DOHH2 (cell line): Measurements from ENCODE around the gene LGI2.

ENCODE experiments used
- H3F3A ChIP-seq: fragments of 200-600 bp; sonication (generic), shearing (Covaris generic); 2 replicates; pipeline ENCODE4 v1.6.0; 2016; ENCODE audit warnings: antibody characterized with exemption, mild to moderate bottlenecking; ENCODE audit not compliant: control insufficient read depth, insufficient read depth
- H3K27ac ChIP-seq: fragments of 200-600 bp; sonication (generic); 2 replicates; pipeline ENCODE4 v1.5.1; 2014; ENCODE audit warnings: low read depth, mild to moderate bottlenecking, low read length, moderate library complexity
- H3K27me3 ChIP-seq: fragments of 200-600 bp; sonication (generic); 2 replicates; pipeline ENCODE4 v1.6.1; 2014; ENCODE audit warnings: mild to moderate bottlenecking, low read length, mixed read lengths; ENCODE audit not compliant: control insufficient read depth
- H3K36me3 ChIP-seq: fragments of 200-600 bp; sonication (generic); 2 replicates; pipeline ENCODE4 v1.6.1; 2014; ENCODE audit warnings: mild to moderate bottlenecking, low read length, moderate library complexity, mixed read lengths; ENCODE audit not compliant: control insufficient read depth
- H3K4me1 ChIP-seq: fragments of 200-600 bp; sonication (generic); 2 replicates; pipeline ENCODE4 v1.6.1; 2014; ENCODE audit warnings: mild to moderate bottlenecking, low read length, mixed read lengths; ENCODE audit not compliant: control insufficient read depth
- H3K4me2 ChIP-seq: fragments of 200-600 bp; sonication (generic); 2 replicates; pipeline ENCODE4 v1.6.0; 2014; ENCODE audit warnings: mild to moderate bottlenecking, low read length, moderate library complexity
- H3K4me3 ChIP-seq: fragments of 200-600 bp; sonication (generic); 2 replicates; pipeline ENCODE4 v1.5.1; 2014; ENCODE audit warnings: mild to moderate bottlenecking, low read length, mixed read lengths
- H3K79me2 ChIP-seq: fragments of 200-600 bp; sonication (generic); 2 replicates; pipeline ENCODE4 v1.6.1; 2014; ENCODE audit warnings: mild to moderate bottlenecking, low read length, mixed read lengths; ENCODE audit not compliant: control insufficient read depth
- H3K9me2 ChIP-seq: fragments of 200-600 bp; sonication (generic); replicated peaks from 2 replicates; pipeline ENCODE4 v1.6.1; 2014; ENCODE audit warnings: mild to moderate bottlenecking, low read length, mixed read lengths; ENCODE audit not compliant: control insufficient read depth
- H3K9me3 ChIP-seq: fragments of 200-600 bp; sonication (generic); 2 replicates; pipeline ENCODE4 v1.6.1; 2014; ENCODE audit warnings: antibody characterized with exemption, low read length, mixed read lengths; ENCODE audit not compliant: control insufficient read depth, insufficient read depth
- H4K20me1 ChIP-seq: fragments of 200-600 bp; sonication (generic); 2 replicates; pipeline ENCODE4 v1.6.0; 2014; ENCODE audit warnings: low read depth, mild to moderate bottlenecking, antibody characterized with exemption, low read length, moderate library complexity; ENCODE audit not compliant: control insufficient read depth, insufficient read depth
- EZH2phosphoT487 ChIP-seq: fragments of 200-600 bp; sonication (generic); IDR thresholded peaks from 2 replicates; pipeline ENCODE4 v1.6.1; 2017; ENCODE audit warnings: borderline replicate concordance, mild to moderate bottlenecking, antibody characterized with exemption, low read length, moderate library complexity, mixed read lengths
- TF ChIP-seq, protein P1 (sequence below): fragments of 200-600 bp; sonication (generic); IDR thresholded peaks from one replicate; pipeline ENCODE4 v1.5.1; 2014; ENCODE audit warnings: antibody characterized with exemption, mild to moderate bottlenecking, low read depth, low read length; ENCODE audit not compliant: poor library complexity, severe bottlenecking

The LGI2 gene

GRCh38 chr4:24973747-24974601 is 56.8 kb downstream of the LGI2 start:
- TF ChIP-seq EZH2phosphoT487, result no peak
- TF ChIP-seq, protein P1, sequence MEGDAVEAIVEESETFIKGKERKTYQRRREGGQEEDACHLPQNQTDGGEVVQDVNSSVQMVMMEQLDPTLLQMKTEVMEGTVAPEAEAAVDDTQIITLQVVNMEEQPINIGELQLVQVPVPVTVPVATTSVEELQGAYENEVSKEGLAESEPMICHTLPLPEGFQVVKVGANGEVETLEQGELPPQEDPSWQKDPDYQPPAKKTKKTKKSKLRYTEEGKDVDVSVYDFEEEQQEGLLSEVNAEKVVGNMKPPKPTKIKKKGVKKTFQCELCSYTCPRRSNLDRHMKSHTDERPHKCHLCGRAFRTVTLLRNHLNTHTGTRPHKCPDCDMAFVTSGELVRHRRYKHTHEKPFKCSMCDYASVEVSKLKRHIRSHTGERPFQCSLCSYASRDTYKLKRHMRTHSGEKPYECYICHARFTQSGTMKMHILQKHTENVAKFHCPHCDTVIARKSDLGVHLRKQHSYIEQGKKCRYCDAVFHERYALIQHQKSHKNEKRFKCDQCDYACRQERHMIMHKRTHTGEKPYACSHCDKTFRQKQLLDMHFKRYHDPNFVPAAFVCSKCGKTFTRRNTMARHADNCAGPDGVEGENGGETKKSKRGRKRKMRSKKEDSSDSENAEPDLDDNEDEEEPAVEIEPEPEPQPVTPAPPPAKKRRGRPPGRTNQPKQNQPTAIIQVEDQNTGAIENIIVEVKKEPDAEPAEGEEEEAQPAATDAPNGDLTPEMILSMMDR, result no peak
- H3K4me2 ChIP-seq, result no peak overlapping the region
- H3K4me1 ChIP-seq, result no peaks in the 10 kb centered on the region
- no peaks in the 10 kb centered on the region for H4K20me1 ChIP-seq
- no peaks in the 10 kb centered on the region; the same call in 1 of the 2 replicates for H3K27me3 ChIP-seq
- no peaks in the 10 kb centered on the region for H3K9me2 ChIP-seq
- H3K79me2 ChIP-seq, result no peaks in the 10 kb centered on the region
- H3K36me3 ChIP-seq, result no peaks in the 10 kb centered on the region
- H3K4me3 ChIP-seq, result no peak overlapping the region
- no peaks in the 10 kb centered on the region for H3F3A ChIP-seq
- H3K9me3 ChIP-seq, result no peaks in the 10 kb centered on the region
- H3K27ac ChIP-seq, result no peak overlapping the region

GRCh38 chr4:24973404-24973746 is 57.4 kb downstream of the LGI2 start:
- Histone ChIP-seq H3K4me1 (no peaks in the 10 kb centered on the region), H3K27me3 (no peaks in the 10 kb centered on the region; the same call in 1 of the 2 replicates), H3K4me2 (no peak overlapping the region), H3F3A (no peaks in the 10 kb centered on the region), H3K4me3 (no peak overlapping the region), H3K36me3 (no peaks in the 10 kb centered on the region), H4K20me1 (no peaks in the 10 kb centered on the region), H3K9me3 (no peaks in the 10 kb centered on the region), H3K79me2 (no peaks in the 10 kb centered on the region), H3K9me2 (no peaks in the 10 kb centered on the region), H3K27ac (no peak overlapping the region)
- TF ChIP-seq, protein P1, result no peak
- no peak for TF ChIP-seq EZH2phosphoT487

GRCh38 chr4:24971192-24971591 is 59.6 kb downstream of the LGI2 start:
- no peak overlapping the region for H3K4me2 ChIP-seq
- no peaks in the 10 kb centered on the region for H3K79me2 ChIP-seq
- H3K4me3 ChIP-seq, result no peak overlapping the region
- no peaks in the 10 kb centered on the region for H3K4me1 ChIP-seq
- H3K9me2 ChIP-seq, result no peaks in the 10 kb centered on the region
- H3K9me3 ChIP-seq, result peaks cover 8% of the 10 kb centered on the region; the same call in 1 of the 2 replicates
- no peaks in the 10 kb centered on the region for H4K20me1 ChIP-seq
- H3K27me3 ChIP-seq, result no peaks in the 10 kb centered on the region; the same call in 1 of the 2 replicates
- no peak overlapping the region for H3K27ac ChIP-seq
- no peak for TF ChIP-seq EZH2phosphoT487
- no peaks in the 10 kb centered on the region for H3K36me3 ChIP-seq
- H3F3A ChIP-seq, result no peaks in the 10 kb centered on the region

GRCh38 chr4:24970635-24971034 is 60.1 kb downstream of the LGI2 start:
- Histone ChIP-seq H4K20me1 (no peaks in the 10 kb centered on the region), H3K9me3 (peaks cover 14% of the 10 kb centered on the region; the same call in 1 of the 2 replicates), H3K27ac (no peak overlapping the region), H3K4me2 (no peak overlapping the region), H3K27me3 (no peaks in the 10 kb centered on the region), H3K36me3 (no peaks in the 10 kb centered on the region), H3K4me1 (no peaks in the 10 kb centered on the region), H3F3A (no peaks in the 10 kb centered on the region), H3K79me2 (no peaks in the 10 kb centered on the region), H3K9me2 (no peaks in the 10 kb centered on the region), H3K4me3 (no peak overlapping the region)
- TF ChIP-seq, protein P1, result no peak
- TF ChIP-seq EZH2phosphoT487, result no peak
